ENCODE measurements around the gene PRKCD.

DNA sequence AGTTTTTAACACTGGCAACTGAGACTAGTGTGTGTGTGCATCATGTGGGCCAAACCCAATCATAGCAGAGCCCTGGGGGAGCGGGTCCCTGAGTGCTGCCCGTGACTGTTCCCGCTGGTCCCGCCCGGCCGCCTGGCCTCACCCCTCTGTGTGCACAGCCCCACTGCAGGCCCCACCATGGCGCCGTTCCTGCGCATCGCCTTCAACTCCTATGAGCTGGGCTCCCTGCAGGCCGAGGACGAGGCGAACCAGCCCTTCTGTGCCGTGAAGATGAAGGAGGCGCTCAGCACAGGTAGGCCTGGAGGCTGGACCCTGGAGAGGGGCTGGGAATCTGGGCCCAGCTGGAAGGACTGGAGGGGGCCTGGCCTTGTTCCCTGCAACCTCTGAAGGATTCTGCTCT is 17.2 kb downstream of the PRKCD start:
- TF ChIP-seq, protein P1, sequence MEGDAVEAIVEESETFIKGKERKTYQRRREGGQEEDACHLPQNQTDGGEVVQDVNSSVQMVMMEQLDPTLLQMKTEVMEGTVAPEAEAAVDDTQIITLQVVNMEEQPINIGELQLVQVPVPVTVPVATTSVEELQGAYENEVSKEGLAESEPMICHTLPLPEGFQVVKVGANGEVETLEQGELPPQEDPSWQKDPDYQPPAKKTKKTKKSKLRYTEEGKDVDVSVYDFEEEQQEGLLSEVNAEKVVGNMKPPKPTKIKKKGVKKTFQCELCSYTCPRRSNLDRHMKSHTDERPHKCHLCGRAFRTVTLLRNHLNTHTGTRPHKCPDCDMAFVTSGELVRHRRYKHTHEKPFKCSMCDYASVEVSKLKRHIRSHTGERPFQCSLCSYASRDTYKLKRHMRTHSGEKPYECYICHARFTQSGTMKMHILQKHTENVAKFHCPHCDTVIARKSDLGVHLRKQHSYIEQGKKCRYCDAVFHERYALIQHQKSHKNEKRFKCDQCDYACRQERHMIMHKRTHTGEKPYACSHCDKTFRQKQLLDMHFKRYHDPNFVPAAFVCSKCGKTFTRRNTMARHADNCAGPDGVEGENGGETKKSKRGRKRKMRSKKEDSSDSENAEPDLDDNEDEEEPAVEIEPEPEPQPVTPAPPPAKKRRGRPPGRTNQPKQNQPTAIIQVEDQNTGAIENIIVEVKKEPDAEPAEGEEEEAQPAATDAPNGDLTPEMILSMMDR (IDR thresholded peaks at IDR 0.05), result no peak
- no peak for TF ChIP-seq ZFX (IDR thresholded peaks at IDR 0.05; ENCODE audit: borderline replicate concordance)
